Astrocyte (in vitro differentiated cells and primary cell): Measurements from ENCODE around the gene ZBTB21.

Experiments used
- CTCF ChIP-seq: IDR thresholded peaks from 2 replicates; pipeline ENCODE4 v1.5.1; 2011; ENCODE audit warnings: low read depth, mild to moderate bottlenecking, inconsistent platforms, low read length, moderate library complexity; ENCODE audit not compliant: insufficient read depth
- EZH2 ChIP-seq: IDR thresholded peaks from 2 replicates; pipeline ENCODE4 v1.6.1; 2012; ENCODE audit warnings: mild to moderate bottlenecking, low read length, inconsistent platforms; ENCODE audit not compliant: insufficient read depth

- TF ChIP-seq CTCF (no peak), EZH2 (no peak)
These were observed 59.2 kb downstream of the ZBTB21 start for GRCh38 chr21:41950941-41951351.
